HL-60 (cell line): ENCODE measurements around the gene TMEM151B.
A peak's percentile ranks its signal among the peaks of the same experiment; 100 is the strongest.

Experiments used
- CTCF ChIP-seq: IDR thresholded peaks from one replicate; pipeline ENCODE4 v1.5.1; 2011; ENCODE audit warnings: low read length, control low read depth, inconsistent platforms; ENCODE audit not compliant: insufficient read depth
- POLR2AphosphoS5 ChIP-seq: IDR thresholded peaks from 2 replicates; pipeline ENCODE4 v1.6.1; 2012; ENCODE audit warnings: low read depth
- SPI1 ChIP-seq: IDR thresholded peaks from 2 replicates; pipeline ENCODE4 v1.6.1; 2012; ENCODE audit warnings: low read depth, mild to moderate bottlenecking, borderline replicate concordance

- TF ChIP-seq POLR2AphosphoS5 (peak; percentile 35; the same call in 1 of the 2 replicates), CTCF (no peak), SPI1 (no peak)
Measured at GRCh38 chr6:44249082-44249748, 21.0 kb upstream of the TMEM151B start.
